ENCODE results near the gene CCDC167.

- TF ChIP-seq CTCF (IDR thresholded peaks at IDR 0.05), result no peak
- TF ChIP-seq POLR2A (IDR thresholded peaks at IDR 0.05), result no peak
Observed at GRCh38 chr6:37507077-37507476, 7.4 kb upstream of the CCDC167 start.
